Calu3 (cell line): Measurements from ENCODE around the gene PNP. TPM values are rescaled to one million over a fixed set of nuclear protein-coding genes. Genes with fewer than 3 reads are reported as not detected.

ENCODE experiments used
- Bru-seq: library from RNA; stranded (reverse); fragments of 400-500 nt; gene quantifications from one replicate; lab custom pipeline; 2021; lab: Mats Ljungman, UMichigan
- BruChase-seq, 2 experiments: library from RNA; stranded (reverse); fragments of 400-500 nt; gene quantifications; one replicate each; lab custom pipeline; 2021; lab: Mats Ljungman, UMichigan
- BruUV-seq: library from RNA; stranded (reverse); fragments of 400-500 nt; replicated peaks from 2 replicates; lab custom pipeline; 2021; lab: Mats Ljungman, UMichigan
- CTCF ChIA-PET: fragments of 300-600 bp; sonication (Branson Sonifier 250); formaldehyde crosslinking; loops from one replicate; lab custom pipeline; 2022; ENCODE audit warnings: antibody characterized with exemption; lab: Charles Lee
- DNase-seq: peaks from one replicate; pipeline ENCODE4 v3.0.0; 2022
- H3K27ac Mint-ChIP-seq: one replicate; pipeline ENCODE4 v1.8.0; 2022; ENCODE audit warnings: mixed read lengths; ENCODE audit not compliant: unreplicated experiment
- H3K27me3 Mint-ChIP-seq: one replicate; pipeline ENCODE4 v1.8.0; 2022; ENCODE audit warnings: mixed read lengths; ENCODE audit not compliant: unreplicated experiment
- H3K36me3 Mint-ChIP-seq: one replicate; pipeline ENCODE4 v1.8.0; 2022; ENCODE audit warnings: mild to moderate bottlenecking, moderate library complexity, mixed read lengths; ENCODE audit not compliant: insufficient read depth, unreplicated experiment
- H3K4me1 Mint-ChIP-seq: one replicate; pipeline ENCODE4 v1.8.0; 2022; ENCODE audit warnings: mild to moderate bottlenecking, low read depth, mixed read lengths; ENCODE audit not compliant: unreplicated experiment
- H3K4me3 Mint-ChIP-seq: one replicate; pipeline ENCODE4 v1.8.0; 2022; ENCODE audit warnings: mild to moderate bottlenecking, low read depth, moderate library complexity, mixed read lengths; ENCODE audit not compliant: unreplicated experiment
- H3K9me3 Mint-ChIP-seq: one replicate; pipeline ENCODE4 v1.8.0; 2022; ENCODE audit warnings: low read depth, mixed read lengths; ENCODE audit not compliant: unreplicated experiment
- CTCF ChIP-seq: fragments of 200-600 bp; IDR thresholded peaks from one replicate; pipeline ENCODE4 v1.8.0; 2022; ENCODE audit warnings: antibody characterized with exemption; ENCODE audit not compliant: unreplicated experiment
- intact Hi-C: fragments of 100-400 bp; cut with micrococcal nuclease; formaldehyde crosslinking; loops from one replicate; pipeline ENCODE4 v1.10.0; 2022; ENCODE audit not compliant: unreplicated experiment
- long read RNA-seq: library from polyadenylated mRNA; stranded (forward); transcript quantifications from one replicate; pipeline ENCODE4 v2.0.0, GENCODE V29; 2022
- total RNA-seq: library from RNA; stranded (reverse); gene quantifications from 2 replicates; pipeline ENCODE4 v1.2.3, GENCODE V29; 2022

The PNP gene
- total RNA-seq: 81.3 and 94.9 TPM in 2 replicates
- percentile 89 among the genes with signal in this experiment for Bru-seq, nascent RNA
- BruChase-seq, experiment 1, labeled RNA remaining after a 6-hour chase: percentile 84 among the genes with signal in this experiment
- percentile 89 among the genes with signal in this experiment for BruChase-seq, experiment 2, labeled RNA remaining after a 2-hour chase
- long read RNA-seq, transcript PNP-201 (6 exons, 1,509 nt): major isoform, 54 of 59 reads
- long read RNA-seq, partial matches to known transcripts: 3 of 59 reads
- long read RNA-seq, other reads (novel, unspliced or antisense): 0 of 59 reads

GRCh38 chr14:20469242-20469889, at the start of gene PNP:
Gene PNP (plus strand): TSS chr14:20469406. CDS start chr14:20469525, 119 bp downstream.
- TF ChIP-seq CTCF: no peak
- Mint-ChIP-seq H3K4me3 (peak within 1 kb of the TSS; percentile 97), H3K9me3 (no peaks in the 10 kb centered on the region), H3K27ac (peak within 1 kb of the TSS; percentile 97), H3K4me1 (peaks cover 27% of the 10 kb centered on the region), H3K36me3 (peaks cover 52% of the 10 kb centered on the region), H3K27me3 (no peaks in the 10 kb centered on the region)
- DNase-seq: peak; percentile 91
- CTCF ChIA-PET: interaction anchor here (0.9 to 1.0 kb wide), 2 partner anchors 15 to 54 kb away, joined by 3 to 4 read pairs; partner anchors contain the start of genes APEX1 and OSGEP
- TSS peak; percentile 23 for BruUV-seq
- intact Hi-C loops: loop anchor here (5.0 kb wide), 1 partner anchor 138 kb away; no protein-coding TSS in a partner anchor

GRCh38 chr14:20419419-20419818, 49.8 kb upstream of the PNP start:
- H3K36me3 Mint-ChIP-seq: peaks cover 6% of the 10 kb centered on the region
- peaks cover 30% of the 10 kb centered on the region for H3K4me1 Mint-ChIP-seq
- TF ChIP-seq CTCF: no peak
- CTCF ChIA-PET: no interaction called here
- H3K27me3 Mint-ChIP-seq: no peaks in the 10 kb centered on the region
- no peaks in the 10 kb centered on the region for H3K9me3 Mint-ChIP-seq
- no TSS peak for BruUV-seq
- intact Hi-C loops: loop anchor here (2.0 to 5.0 kb wide), 5 partner anchors 41 to 263 kb away; partner anchors contain the start of genes PARP2, PIP4P1 and RNASE4
- no peak for DNase-seq
- H3K27ac Mint-ChIP-seq: peak overlapping the region; percentile 60
- peak overlapping the region; percentile 42 for H3K4me3 Mint-ChIP-seq

DNA sequence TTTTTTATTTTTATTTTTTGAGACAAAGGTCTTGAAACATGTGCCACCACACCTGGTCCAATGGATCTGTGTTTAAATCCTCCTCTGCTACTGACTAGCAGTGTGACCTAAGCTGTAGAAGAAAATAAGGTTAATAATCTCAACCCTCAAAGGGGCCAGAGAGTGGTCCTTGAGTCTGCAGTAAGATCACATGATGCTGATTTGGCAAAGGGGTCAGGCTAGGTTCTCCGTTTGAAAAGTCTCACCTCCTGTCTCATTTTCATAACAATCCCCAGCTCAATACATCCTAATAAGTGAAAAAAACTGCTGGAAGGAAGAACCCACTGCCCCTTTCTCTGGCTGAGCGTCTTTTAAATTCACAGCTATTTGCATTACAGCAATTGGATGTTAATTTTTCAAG, 47.9 kb upstream of the PNP start:
- no peak overlapping the region for H3K27ac Mint-ChIP-seq
- intact Hi-C loops: no loop called here
- no peak overlapping the region for H3K4me3 Mint-ChIP-seq
- CTCF ChIA-PET: no interaction called here
- no TSS peak for BruUV-seq
- no peak for TF ChIP-seq CTCF
- H3K27me3 Mint-ChIP-seq: no peaks in the 10 kb centered on the region
- H3K9me3 Mint-ChIP-seq: peaks cover 2% of the 10 kb centered on the region
- H3K4me1 Mint-ChIP-seq: peaks cover 32% of the 10 kb centered on the region
- no peak for DNase-seq
- peaks cover 6% of the 10 kb centered on the region for H3K36me3 Mint-ChIP-seq

DNA sequence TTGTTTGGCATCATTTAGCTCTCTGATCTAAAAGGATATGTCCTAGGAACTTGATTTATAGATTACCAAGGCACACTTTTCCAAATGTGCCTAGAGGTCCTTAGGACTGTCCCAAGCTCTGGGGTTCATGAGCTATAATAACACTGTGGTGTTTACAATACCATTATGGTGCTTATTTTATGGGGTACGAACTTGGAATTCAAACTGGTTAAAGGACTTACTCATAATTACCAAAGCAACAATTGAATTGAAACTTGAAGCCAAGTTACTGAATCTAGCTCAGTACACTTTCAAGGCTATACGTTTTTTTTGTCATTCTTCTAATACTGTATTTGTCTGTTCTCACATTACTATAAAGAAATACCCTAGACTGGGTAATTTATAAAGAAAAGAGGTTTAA, 46.3 kb upstream of the PNP start:
- BruUV-seq: no TSS peak
- no peak for DNase-seq
- Mint-ChIP-seq H3K27me3 (no peaks in the 10 kb centered on the region), H3K27ac (no peak overlapping the region), H3K36me3 (peaks cover under 1% of the 10 kb centered on the region), H3K9me3 (peaks cover 2% of the 10 kb centered on the region), H3K4me3 (no peak overlapping the region), H3K4me1 (peaks cover 41% of the 10 kb centered on the region)
- TF ChIP-seq CTCF: no peak
- intact Hi-C loops: no loop called here
- CTCF ChIA-PET: no interaction called here
